Mucosa of gallbladder (tissue), 1 donor: ENCODE data around the gene GPR162. TPM values are rescaled to one million over a fixed set of nuclear protein-coding genes. Genes with fewer than 3 reads are reported as not detected.
"Not testable (repeated sequence)": the region's sequence is repeated elsewhere in the genome, so short reads cannot be mapped to it uniquely, and the experiment has no call there.

Source experiments
- DNase-seq: peaks from one replicate; pipeline ENCODE4 v3.0.0-alpha.2; 2020; ENCODE audit warnings: low spot score
- total RNA-seq: library from RNA; stranded (reverse); gene quantifications from one replicate; pipeline ENCODE4 v1.2.1, GENCODE V29; 2021
- donor health status: DM: no; HTN: no; CAD: no.

Gene GPR162
- total RNA-seq, 1 donor from 2014 or later: 12.3 TPM

- DNase-seq: peak; percentile 99
Measured at GRCh38 chr12:6873094-6874014, 51.7 kb downstream of the GPR162 start, which contains the start of gene SPSB2. SPSB2 (minus strand) TSS chr12:6873303; CDS start chr12:6872901, 402 bp downstream.

DNA sequence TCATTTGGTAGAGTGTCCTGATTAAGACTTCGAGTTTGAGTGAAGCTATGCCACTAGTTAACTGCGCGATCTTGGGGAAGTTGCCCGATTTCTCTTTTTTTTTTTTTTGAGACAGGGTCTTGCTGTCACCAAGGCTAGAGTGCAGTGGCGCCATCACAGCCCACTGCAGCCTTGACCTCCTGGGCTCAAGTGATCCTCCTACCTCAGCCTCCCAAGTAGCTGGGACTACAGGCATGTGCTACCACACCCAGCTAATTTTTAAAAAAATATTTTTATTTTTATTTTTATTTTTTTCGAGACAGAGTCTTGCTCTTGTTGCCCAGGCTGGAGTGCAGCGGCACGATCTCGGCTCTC lies 52.4 kb downstream of the GPR162 start:
- not testable (repeated sequence) for DNase-seq

Other genes starting within 250 kb of the GPR162 start
- 220 TPM for gene CHD4, start 214.4 kb upstream of the GPR162 start, total RNA-seq
- gene LPAR5, start 185.9 kb upstream of the GPR162 start, total RNA-seq: 15.0 TPM
- 9.8 TPM for gene ACRBP, start 174.4 kb upstream of the GPR162 start, total RNA-seq
- gene ING4, start 158.7 kb upstream of the GPR162 start, total RNA-seq: 58.0 TPM
- 60.6 TPM for gene ZNF384, start 132.4 kb upstream of the GPR162 start, total RNA-seq
- 5.0 TPM for gene PIANP, start 121.0 kb upstream of the GPR162 start, total RNA-seq
- gene COPS7A, start 97.8 kb upstream of the GPR162 start, total RNA-seq: 61.4 TPM
- gene MLF2, start 68.7 kb upstream of the GPR162 start, total RNA-seq: 175 TPM
- gene PTMS, start 55.5 kb upstream of the GPR162 start, total RNA-seq: 293 TPM
- gene LAG3, start 49.3 kb upstream of the GPR162 start, total RNA-seq: 1.4 TPM
- 32.1 TPM for gene CD4, start 32.3 kb upstream of the GPR162 start, total RNA-seq
- gene P3H3, start 6.6 kb downstream of the GPR162 start, total RNA-seq: 28.1 TPM
- 3.3 TPM for gene GNB3, start 19.1 kb downstream of the GPR162 start, total RNA-seq
- 2.2 TPM for gene CDCA3, start 29.5 kb downstream of the GPR162 start, total RNA-seq
- 98.4 TPM for gene USP5, start 30.3 kb downstream of the GPR162 start, total RNA-seq
- gene TPI1, start 45.7 kb downstream of the GPR162 start, total RNA-seq: 610 TPM
- 33.7 TPM for gene SPSB2, start 51.5 kb downstream of the GPR162 start, total RNA-seq
- 13.1 TPM for gene LRRC23, start 83.0 kb downstream of the GPR162 start, total RNA-seq
- gene ENO2, start 92.8 kb downstream of the GPR162 start, total RNA-seq: 30.5 TPM
- 153 TPM for gene ATN1, start 106.1 kb downstream of the GPR162 start, total RNA-seq
- not detected for gene RNU7-1, start 122.0 kb downstream of the GPR162 start, total RNA-seq
- gene C12orf57, start 122.2 kb downstream of the GPR162 start, total RNA-seq: 265 TPM
- gene PTPN6, start 129.5 kb downstream of the GPR162 start, total RNA-seq: 66.4 TPM
- gene PHB2, start 148.8 kb downstream of the GPR162 start, total RNA-seq: 141 TPM
- gene EMG1, start 149.1 kb downstream of the GPR162 start, total RNA-seq: 31.8 TPM
- 26.6 TPM for gene LPCAT3, start 196.7 kb downstream of the GPR162 start, total RNA-seq
- 319 TPM for gene C1S, start 238.9 kb downstream of the GPR162 start, total RNA-seq